Endometrium (tissue), 2 donors: ENCODE results near the gene ACOT8.
"Not testable (repeated sequence)": the region's sequence is repeated elsewhere in the genome, so short reads cannot be mapped to it uniquely, and the experiment has no call there.

Source experiments
- FAIRE-seq: peaks from 2 replicates; lab custom pipeline; 2012; peaks lifted over from hg19 to GRCh38; lab: Jason Lieb, UNC
- donor health status: control.
- donor health status: control.

The ACOT8 gene

DNA sequence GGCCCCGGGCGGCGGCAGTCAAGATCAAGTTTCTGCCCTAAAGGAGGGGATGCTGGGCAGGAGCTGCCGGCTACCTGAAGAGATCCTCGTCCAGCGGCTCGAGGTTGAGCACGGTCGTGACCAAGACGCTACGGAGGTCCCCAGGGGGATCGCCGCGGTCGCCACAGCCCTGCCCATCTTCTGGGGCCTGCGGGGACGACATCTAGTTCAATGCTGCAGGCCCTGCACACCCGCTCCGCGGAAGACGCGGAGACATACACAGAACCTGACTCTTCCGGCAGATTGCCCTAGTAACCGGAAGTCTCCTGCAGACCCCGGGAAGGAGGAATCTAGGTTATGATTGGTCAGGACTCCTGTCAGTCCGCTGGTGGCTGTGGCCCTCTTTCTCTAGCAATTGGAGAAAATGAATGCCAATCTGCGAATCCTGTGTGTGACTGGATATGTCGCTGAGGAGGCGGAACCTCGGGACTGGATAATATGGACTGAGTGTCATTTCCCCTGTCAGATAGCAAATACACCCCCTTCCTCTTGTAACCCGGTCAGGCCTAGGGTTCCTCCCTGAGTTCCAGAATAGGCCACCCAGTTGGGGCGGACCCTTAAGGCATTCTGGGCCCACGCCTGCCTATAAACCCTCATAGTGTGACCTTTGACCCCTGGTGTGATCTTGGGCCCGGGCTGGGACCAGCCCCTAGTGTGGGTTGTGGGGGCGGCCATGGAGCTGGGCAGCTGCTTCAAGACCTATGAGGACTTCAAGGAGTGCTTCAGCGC is at the start of gene ACOT8, which contains the start of gene ZSWIM3:
TSS of gene ACOT8 (minus strand) at position 279 of the 768 bp plus-strand sequence. CDS start at position 202, 77 bp downstream.
TSS of gene ZSWIM3 (plus strand) at position 501 of the 768 bp plus-strand sequence. CDS start at position 713, 212 bp downstream.
- peak; percentile 93 for FAIRE-seq

DNA sequence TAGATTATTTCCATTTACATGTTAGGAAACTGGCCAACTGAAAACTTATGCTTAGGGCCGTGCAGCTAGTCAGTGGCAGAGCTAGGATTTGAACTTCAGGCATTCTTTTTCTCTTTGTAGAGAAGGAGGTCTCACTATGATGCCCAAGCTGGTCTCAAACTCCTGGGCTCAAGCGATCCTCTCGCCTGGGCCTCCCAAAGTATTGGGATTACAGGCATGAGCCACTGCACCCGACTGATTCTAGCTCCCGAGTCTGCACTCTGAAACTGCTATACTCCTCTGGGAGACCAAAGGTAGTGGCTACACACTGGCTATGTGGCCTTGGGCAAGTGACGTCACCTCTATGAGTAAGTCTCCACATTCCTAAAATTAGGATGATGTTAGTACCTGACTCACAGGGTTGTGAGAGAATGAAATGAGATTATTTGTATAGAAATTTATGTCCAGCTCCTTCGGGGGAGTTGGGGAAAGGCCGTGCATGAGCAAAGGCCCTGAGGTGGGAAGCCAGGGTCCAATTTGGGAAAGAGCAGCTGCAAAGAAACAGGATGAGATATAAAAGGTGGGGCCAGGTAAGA is 48.4 kb upstream of the ACOT8 start:
- no peak for FAIRE-seq

- FAIRE-seq: no peak
Measured at GRCh38 chr20:45904583-45905504, 47.7 kb upstream of the ACOT8 start.

GRCh38 chr20:45902199-45902701 is 45.1 kb upstream of the ACOT8 start:
- no peak for FAIRE-seq

GRCh38 chr20:45901332-45901731 is 44.1 kb upstream of the ACOT8 start:
- FAIRE-seq: not testable (repeated sequence)

DNA sequence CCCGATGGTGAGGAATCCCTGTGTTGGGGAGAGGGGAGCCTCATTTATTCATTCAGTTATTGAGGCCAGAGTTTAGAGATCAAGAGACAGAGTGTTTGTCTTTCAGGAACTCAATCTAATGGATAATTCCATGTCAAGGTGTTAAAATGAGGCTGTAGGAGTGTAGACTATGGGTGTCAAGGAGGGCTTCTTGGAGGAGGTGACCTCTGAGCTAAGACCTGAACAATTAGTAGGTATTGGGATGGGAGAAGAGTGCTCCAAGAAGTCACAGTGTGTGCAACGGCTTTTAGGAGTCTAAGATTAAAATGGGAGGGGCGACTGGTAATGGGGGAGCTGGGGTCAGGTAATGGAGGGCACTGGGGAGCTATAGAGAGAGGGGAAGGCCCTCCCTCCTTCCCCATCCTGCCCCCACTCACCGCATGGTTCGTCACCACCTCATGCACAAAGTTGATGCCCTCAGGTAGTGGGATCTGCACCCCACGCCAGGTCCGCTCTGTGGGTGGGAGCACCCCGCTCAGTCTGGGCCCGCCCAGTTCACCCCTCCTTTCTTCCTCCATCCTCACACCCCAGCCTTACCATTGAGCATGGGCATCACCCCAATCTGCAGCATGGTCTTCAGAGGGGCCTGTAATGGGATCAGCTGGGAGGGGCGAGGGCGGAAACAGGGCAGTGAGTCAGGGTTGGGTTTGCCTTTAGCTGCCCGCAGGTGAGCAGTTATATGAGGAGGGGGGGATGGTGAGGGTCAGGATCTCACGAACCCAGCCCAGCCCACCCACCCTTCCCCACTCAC is 42.0 kb upstream of the ACOT8 start:
- FAIRE-seq: no peak

DNA sequence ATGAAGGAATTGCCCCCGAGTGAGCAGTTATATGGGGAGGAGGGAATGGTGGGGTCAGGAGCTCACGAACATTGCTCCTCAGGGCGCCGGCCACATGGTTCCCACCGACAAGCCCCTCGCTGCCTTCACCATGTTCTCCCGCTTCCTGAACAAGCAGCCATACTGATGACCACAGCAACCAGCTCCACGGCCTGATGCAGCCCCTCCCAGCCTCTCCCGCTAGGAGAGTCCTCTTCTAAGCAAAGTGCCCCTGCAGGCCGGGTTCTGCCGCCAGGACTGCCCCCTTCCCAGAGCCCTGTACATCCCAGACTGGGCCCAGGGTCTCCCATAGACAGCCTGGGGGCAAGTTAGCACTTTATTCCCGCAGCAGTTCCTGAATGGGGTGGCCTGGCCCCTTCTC is 41.1 kb upstream of the ACOT8 start:
- no peak for FAIRE-seq

GRCh38 chr20:45897692-45898091 is 40.5 kb upstream of the ACOT8 start:
- no peak for FAIRE-seq

GRCh38 chr20:45897289-45897688 is 40.1 kb upstream of the ACOT8 start:
- FAIRE-seq: no peak

DNA sequence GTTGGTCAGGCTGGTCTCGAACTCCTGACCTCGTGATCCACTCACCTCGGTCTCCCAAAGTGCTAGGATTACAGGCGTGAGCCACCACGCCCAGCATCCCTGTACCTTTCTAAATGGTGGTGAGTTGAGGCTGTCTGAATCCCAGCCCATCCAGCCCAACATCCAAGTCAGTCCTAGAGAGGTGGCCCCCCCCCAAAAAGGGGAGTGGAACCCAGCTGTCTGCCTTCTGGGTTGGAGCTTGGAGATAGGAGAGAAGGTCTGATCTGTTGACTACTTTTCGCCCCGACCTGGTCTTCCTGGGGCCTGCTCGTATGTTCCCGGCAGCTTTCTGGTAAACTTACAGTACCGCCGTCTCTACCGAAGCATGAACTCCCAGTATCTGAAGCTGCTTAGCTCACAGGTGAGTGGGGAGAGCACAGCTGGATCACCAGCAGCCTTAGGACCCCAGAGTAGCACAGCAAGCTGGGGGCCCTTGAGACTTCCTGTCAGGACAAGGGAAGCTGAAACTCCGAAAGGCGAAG is 39.5 kb upstream of the ACOT8 start:
- FAIRE-seq: no peak

DNA sequence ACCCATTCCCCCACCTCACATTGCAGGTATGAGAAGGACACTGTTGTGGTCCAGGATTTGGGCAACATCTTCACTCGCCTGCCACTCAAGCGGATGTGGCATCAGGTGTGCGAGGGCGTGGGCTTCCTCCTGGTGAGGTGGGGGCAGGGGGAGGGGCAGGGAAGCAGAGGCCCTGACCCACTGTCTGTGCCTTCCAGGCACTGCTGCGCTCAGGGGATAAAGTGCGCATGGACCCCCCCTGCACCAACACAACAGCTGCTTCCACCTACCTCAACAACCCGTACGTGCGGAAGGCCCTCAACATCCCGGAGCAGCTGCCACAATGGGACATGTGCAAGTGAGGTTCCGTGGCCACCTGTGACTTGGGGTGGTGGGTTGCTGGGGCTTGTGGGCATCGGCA is 37.6 kb upstream of the ACOT8 start:
- FAIRE-seq: no peak

DNA sequence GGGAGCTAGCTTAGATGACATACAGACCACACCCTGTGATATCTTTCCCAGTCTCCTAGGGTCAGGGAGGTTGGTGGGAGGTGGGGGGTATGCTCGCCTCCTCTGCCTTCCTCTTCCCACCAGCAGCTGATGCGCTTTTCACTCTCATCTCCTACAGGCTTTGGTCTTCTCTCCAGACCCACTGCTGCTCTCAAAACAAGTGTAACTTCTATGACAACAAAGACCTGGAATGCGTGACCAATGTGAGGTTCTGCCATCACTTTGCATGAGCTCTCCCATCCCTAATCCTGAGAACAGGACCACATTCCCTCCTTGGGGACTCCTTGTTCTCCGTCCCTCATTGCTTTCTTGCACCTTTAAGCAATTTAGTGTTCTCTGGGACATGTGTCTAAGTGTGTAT is 36.6 kb upstream of the ACOT8 start:
- no peak for FAIRE-seq

- FAIRE-seq: no peak
Measured at GRCh38 chr20:45892828-45893500, 35.8 kb upstream of the ACOT8 start.

GRCh38 chr20:45892049-45892825 is 35.0 kb upstream of the ACOT8 start:
- no peak for FAIRE-seq

DNA sequence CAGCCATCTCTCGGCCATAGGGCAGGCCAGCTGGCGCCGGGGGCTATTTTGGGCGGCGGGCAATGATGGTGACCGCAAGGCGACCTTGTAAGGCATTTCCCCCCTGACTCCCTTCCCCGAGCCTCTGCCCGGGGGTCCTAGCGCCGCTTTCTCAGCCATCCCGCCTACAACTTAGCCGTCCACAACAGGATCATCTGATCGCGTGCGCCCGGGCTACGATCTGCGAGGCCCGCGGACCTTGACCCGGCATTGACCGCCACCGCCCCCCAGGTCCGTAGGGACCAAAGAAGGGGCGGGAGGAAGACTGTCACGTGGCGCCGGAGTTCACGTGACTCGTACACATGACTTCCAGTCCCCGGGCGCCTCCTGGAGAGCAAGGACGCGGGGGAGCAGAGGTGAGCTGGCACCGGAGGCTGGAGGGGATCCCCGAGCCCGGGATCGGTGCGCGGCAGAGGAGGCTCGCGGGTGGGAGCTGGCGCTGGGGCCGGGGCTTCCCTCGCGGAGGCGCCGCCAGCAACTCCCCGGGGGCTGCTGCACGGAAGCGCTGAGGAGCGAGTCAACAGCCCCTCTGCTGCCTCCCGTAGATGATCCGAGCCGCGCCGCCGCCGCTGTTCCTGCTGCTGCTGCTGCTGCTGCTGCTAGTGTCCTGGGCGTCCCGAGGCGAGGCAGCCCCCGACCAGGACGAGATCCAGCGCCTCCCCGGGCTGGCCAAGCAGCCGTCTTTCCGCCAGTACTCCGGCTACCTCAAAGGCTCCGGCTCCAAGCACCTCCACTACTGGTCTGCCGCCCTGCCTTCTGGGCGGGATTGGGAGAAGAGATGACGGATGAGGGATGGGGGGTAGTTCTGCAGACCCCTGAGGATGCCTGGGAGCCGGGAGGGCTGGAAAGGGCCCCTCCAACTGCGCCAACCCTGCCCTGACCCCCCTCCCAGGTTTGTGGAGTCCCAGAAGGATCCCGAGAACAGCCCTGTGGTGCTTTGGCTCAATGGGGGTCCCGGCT is 34.1 kb upstream of the ACOT8 start, which contains the start of the genes CTSA and NEURL2:
TSS of gene CTSA (plus strand) at position 351 of the 999 bp plus-strand sequence. CDS start at position 585, 234 bp downstream.
TSS of gene NEURL2 (minus strand) at position 224 of the 999 bp plus-strand sequence. CDS start at position 7, 217 bp downstream.
- FAIRE-seq: no peak

DNA sequence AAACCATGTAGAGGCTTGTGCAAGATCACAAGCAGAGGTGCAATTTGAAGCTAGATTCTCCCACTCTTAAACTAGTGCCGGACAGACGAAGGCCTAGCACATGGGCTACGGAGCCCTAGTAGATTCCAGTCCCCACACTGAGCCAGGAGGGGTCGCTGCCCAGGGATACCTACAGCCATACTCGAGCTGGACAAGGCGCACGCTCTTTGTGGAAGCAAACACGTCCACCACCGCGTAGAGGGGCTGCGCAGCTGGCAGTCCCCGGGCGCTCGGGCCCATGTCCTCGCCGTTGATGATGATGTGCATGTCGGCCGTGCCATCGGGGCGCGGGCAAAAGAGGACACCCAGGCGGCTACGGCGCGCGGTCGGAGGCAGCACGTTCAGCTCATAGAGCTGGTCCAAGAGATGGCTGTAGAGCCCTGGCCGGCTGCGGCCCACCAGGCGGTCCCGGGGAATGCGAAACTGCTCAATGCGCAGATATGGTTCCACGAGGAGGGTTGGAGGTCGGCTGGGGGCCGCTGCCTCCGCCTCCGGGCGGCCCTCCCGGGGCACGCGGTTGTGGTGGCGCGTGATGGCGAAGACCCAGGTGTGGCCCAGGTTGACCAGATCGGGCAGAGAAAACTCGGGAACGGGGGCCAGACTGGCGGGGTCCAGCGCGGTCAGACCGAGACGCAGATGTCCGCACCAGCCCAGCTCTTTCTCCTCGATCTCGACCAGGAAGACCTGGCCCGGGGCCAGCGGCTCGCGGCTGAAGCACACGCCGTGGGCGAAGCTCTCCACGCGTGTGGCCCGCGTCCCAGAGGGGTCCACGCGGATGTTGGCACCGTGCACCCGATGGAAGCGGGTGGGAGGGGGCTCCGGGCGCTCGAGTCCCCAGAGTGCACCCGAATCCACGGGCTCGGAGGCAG is 33.1 kb upstream of the ACOT8 start:
- FAIRE-seq: no peak

DNA sequence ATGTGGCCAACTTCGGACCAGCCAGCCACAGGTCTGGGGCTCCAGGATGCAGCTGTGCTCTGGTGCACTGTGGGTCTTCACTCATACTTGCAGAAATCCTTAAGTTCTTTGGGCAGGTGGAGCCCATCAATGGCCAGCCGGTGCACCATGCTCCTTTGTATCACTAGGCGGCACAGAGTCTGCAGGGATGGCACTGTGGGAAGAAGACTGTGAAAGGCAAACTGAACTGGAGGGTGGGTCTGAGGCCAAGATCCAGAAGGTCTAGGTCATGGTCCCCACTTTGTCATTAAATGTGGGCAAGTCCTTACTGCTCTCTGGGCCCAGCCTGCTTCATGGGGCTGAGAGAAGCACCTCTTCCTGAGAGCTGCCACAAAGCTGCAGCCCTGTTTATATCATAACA is 31.5 kb upstream of the ACOT8 start:
- no peak for FAIRE-seq
